HEK293 (cell line): ENCODE results near the gene ITGA5.

ENCODE experiments used
- CTCF ChIP-seq: fragments of 450-650 bp; formaldehyde crosslinking; IDR thresholded peaks from 2 replicates; pipeline ENCODE4 v1.5.1; 2016; ENCODE audit warnings: missing biosample characterization, missing genetic modification characterization
- HOXA7 ChIP-seq: sonication (generic); formaldehyde crosslinking; IDR thresholded peaks from 2 replicates; pipeline ENCODE4 v1.8.1; 2022; ENCODE audit warnings: missing genetic modification reagents, borderline replicate concordance
- PBX3 ChIP-seq: sonication (generic); formaldehyde crosslinking; IDR thresholded peaks from 2 replicates; pipeline ENCODE4 v1.8.1; 2022; ENCODE audit warnings: mild to moderate bottlenecking, moderate library complexity, missing genetic modification reagents
- YY1 ChIP-seq: fragments of 450-650 bp; formaldehyde crosslinking; IDR thresholded peaks from 2 replicates; pipeline ENCODE4 v1.5.1; 2018; ENCODE audit warnings: missing biosample characterization, missing genetic modification characterization
- ZBTB48 ChIP-seq: fragments of 450-650 bp; formaldehyde crosslinking; IDR thresholded peaks from 2 replicates; pipeline ENCODE4 v1.5.1; 2016; ENCODE audit warnings: missing biosample characterization, missing genetic modification characterization
- ZBTB7A ChIP-seq: fragments of 450-650 bp; formaldehyde crosslinking; IDR thresholded peaks from 2 replicates; pipeline ENCODE4 v1.5.1; 2016; ENCODE audit warnings: low read depth, missing biosample characterization, missing genetic modification characterization
- ZNF114 ChIP-seq: fragments of 450-650 bp; formaldehyde crosslinking; IDR thresholded peaks from 2 replicates; pipeline ENCODE4 v1.5.0; 2017; ENCODE audit warnings: missing biosample characterization, missing genetic modification characterization
- ZNF530 ChIP-seq: fragments of 450-650 bp; formaldehyde crosslinking; IDR thresholded peaks from 2 replicates; pipeline ENCODE4 v1.5.1; 2016; ENCODE audit warnings: low read depth, missing biosample characterization, missing genetic modification characterization
- ZNF621 ChIP-seq: fragments of 450-650 bp; formaldehyde crosslinking; IDR thresholded peaks from 2 replicates; pipeline ENCODE4 v1.5.1; 2017; ENCODE audit warnings: missing biosample characterization, missing genetic modification characterization
- ZNF792 ChIP-seq: fragments of 450-650 bp; formaldehyde crosslinking; IDR thresholded peaks from 2 replicates; pipeline ENCODE4 v1.5.1; 2016; ENCODE audit warnings: missing biosample characterization, missing genetic modification characterization
- TF ChIP-seq, protein P1 (sequence below): fragments of 450-650 bp; formaldehyde crosslinking; IDR thresholded peaks from 2 replicates; pipeline ENCODE4 v1.5.1; 2016; ENCODE audit warnings: missing biosample characterization, missing genetic modification characterization
- TF ChIP-seq, protein P2 (sequence below): fragments of 450-650 bp; formaldehyde crosslinking; IDR thresholded peaks from 2 replicates; pipeline ENCODE4 v1.5.1; 2016; ENCODE audit warnings: missing biosample characterization, missing genetic modification characterization
- TF ChIP-seq, protein P3 (sequence below): fragments of 450-650 bp; formaldehyde crosslinking; IDR thresholded peaks from 2 replicates; pipeline ENCODE4 v1.5.1; 2017; ENCODE audit warnings: missing biosample characterization, missing genetic modification characterization

- TF ChIP-seq, protein P1, sequence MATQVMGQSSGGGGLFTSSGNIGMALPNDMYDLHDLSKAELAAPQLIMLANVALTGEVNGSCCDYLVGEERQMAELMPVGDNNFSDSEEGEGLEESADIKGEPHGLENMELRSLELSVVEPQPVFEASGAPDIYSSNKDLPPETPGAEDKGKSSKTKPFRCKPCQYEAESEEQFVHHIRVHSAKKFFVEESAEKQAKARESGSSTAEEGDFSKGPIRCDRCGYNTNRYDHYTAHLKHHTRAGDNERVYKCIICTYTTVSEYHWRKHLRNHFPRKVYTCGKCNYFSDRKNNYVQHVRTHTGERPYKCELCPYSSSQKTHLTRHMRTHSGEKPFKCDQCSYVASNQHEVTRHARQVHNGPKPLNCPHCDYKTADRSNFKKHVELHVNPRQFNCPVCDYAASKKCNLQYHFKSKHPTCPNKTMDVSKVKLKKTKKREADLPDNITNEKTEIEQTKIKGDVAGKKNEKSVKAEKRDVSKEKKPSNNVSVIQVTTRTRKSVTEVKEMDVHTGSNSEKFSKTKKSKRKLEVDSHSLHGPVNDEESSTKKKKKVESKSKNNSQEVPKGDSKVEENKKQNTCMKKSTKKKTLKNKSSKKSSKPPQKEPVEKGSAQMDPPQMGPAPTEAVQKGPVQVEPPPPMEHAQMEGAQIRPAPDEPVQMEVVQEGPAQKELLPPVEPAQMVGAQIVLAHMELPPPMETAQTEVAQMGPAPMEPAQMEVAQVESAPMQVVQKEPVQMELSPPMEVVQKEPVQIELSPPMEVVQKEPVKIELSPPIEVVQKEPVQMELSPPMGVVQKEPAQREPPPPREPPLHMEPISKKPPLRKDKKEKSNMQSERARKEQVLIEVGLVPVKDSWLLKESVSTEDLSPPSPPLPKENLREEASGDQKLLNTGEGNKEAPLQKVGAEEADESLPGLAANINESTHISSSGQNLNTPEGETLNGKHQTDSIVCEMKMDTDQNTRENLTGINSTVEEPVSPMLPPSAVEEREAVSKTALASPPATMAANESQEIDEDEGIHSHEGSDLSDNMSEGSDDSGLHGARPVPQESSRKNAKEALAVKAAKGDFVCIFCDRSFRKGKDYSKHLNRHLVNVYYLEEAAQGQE (tag by site-specific recombination) = no peak
- TF ChIP-seq PBX3 (CRISPR knock-in tag) = no peak
- no peak for TF ChIP-seq CTCF
- TF ChIP-seq HOXA7 (CRISPR knock-in tag) = no peak
- TF ChIP-seq, protein P2, sequence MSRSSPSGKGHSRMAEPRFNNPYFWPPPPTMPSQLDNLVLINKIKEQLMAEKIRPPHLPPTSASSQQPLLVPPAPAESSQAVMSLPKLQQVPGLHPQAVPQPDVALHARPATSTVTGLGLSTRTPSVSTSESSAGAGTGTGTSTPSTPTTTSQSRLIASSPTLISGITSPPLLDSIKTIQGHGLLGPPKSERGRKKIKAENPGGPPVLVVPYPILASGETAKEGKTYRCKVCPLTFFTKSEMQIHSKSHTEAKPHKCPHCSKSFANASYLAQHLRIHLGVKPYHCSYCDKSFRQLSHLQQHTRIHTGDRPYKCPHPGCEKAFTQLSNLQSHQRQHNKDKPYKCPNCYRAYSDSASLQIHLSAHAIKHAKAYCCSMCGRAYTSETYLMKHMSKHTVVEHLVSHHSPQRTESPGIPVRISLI (tag by site-specific recombination) = no peak
- TF ChIP-seq ZNF114 = no peak
- TF ChIP-seq ZNF792 (tag by site-specific recombination) = no peak
- no peak for TF ChIP-seq ZNF621 (tag by site-specific recombination)
- TF ChIP-seq, protein P3, sequence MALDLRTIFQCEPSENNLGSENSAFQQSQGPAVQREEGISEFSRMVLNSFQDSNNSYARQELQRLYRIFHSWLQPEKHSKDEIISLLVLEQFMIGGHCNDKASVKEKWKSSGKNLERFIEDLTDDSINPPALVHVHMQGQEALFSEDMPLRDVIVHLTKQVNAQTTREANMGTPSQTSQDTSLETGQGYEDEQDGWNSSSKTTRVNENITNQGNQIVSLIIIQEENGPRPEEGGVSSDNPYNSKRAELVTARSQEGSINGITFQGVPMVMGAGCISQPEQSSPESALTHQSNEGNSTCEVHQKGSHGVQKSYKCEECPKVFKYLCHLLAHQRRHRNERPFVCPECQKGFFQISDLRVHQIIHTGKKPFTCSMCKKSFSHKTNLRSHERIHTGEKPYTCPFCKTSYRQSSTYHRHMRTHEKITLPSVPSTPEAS = no peak
- TF ChIP-seq ZBTB48 (tag by site-specific recombination) = no peak
- TF ChIP-seq ZNF530 = no peak
- no peak for TF ChIP-seq ZBTB7A (tag by site-specific recombination)
- TF ChIP-seq YY1 (tag by site-specific recombination) = no peak
Measured at GRCh38 chr12:54427106-54427505, 8.0 kb upstream of the ITGA5 start.
